ENCODE data around the gene RAB11FIP4.
A peak's percentile ranks its signal among the peaks of the same experiment; 100 is the strongest.

The RAB11FIP4 gene

GRCh38 chr17:31387438-31387837 is 4.0 kb upstream of the RAB11FIP4 start:
- no peak for DNase-seq

- no peak for DNase-seq
These were observed 3.1 kb upstream of the RAB11FIP4 start for GRCh38 chr17:31388351-31388750.

GRCh38 chr17:31388770-31389656 is 2.5 kb upstream of the RAB11FIP4 start:
- DNase-seq: peak; percentile 78

- DNase-seq: no peak
These were observed 1.7 kb upstream of the RAB11FIP4 start for GRCh38 chr17:31389657-31390381.

- DNase-seq: no peak
These were observed 1.1 kb upstream of the RAB11FIP4 start for GRCh38 chr17:31390426-31390747.

- no peak for DNase-seq
These were observed 553 bp upstream of the RAB11FIP4 start for GRCh38 chr17:31390748-31391495.

GRCh38 chr17:31392002-31392855 is 754 bp downstream of the RAB11FIP4 start:
- DNase-seq: no peak

GRCh38 chr17:31392856-31393748 is 1.6 kb downstream of the RAB11FIP4 start:
- DNase-seq: no peak

GRCh38 chr17:31393749-31394146 is 2.3 kb downstream of the RAB11FIP4 start:
- DNase-seq: no peak

- DNase-seq: no peak
These were observed 3.1 kb downstream of the RAB11FIP4 start for GRCh38 chr17:31394544-31394943.

- no peak for DNase-seq
These were observed 5.9 kb downstream of the RAB11FIP4 start for GRCh38 chr17:31397256-31397939.

- DNase-seq: no peak
These were observed 7.2 kb downstream of the RAB11FIP4 start for GRCh38 chr17:31398381-31399311.

- DNase-seq: no peak
These were observed 9.0 kb downstream of the RAB11FIP4 start for GRCh38 chr17:31400481-31400950.

GRCh38 chr17:31401456-31402254 is 10.2 kb downstream of the RAB11FIP4 start:
- no peak for DNase-seq

- DNase-seq: no peak
These were observed 12.8 kb downstream of the RAB11FIP4 start for GRCh38 chr17:31404028-31404949.

GRCh38 chr17:31405890-31406371 is 14.5 kb downstream of the RAB11FIP4 start:
- no peak for DNase-seq

GRCh38 chr17:31408586-31408985 is 17.1 kb downstream of the RAB11FIP4 start:
- no peak for DNase-seq

All from 8988T (cell line).